Mucosa of rectum (tissue), 2 donors: Measurements from ENCODE around the gene MSH5.
"Not testable (repeated sequence)": the region's sequence is repeated elsewhere in the genome, so short reads cannot be mapped to it uniquely, and the experiment has no call there.

ENCODE experiments used
- H3K27ac ChIP-seq, 2 donors: one replicate each; pipeline ENCODE4 v1.7.0; 2013; ENCODE audit warnings: inconsistent platforms in 2 of 2, low read depth in 2 of 2, low read length in 2 of 2
- H3K27me3 ChIP-seq, 2 donors: one replicate each; pipeline ENCODE4 v1.7.0; 2013; ENCODE audit warnings: low read length in 2 of 2; ENCODE audit not compliant: control insufficient read depth in 2 of 2, insufficient read depth in 2 of 2
- H3K36me3 ChIP-seq, 2 donors: one replicate each; pipeline ENCODE4 v1.7.0; 2013; ENCODE audit warnings: low read length in 2 of 2; ENCODE audit not compliant: control insufficient read depth in 2 of 2, insufficient read depth in 2 of 2
- H3K4me1 ChIP-seq, 2 donors: one replicate each; pipeline ENCODE4 v1.7.0; 2013; ENCODE audit warnings: low read length in 2 of 2, mild to moderate bottlenecking in 1 of 2; ENCODE audit not compliant: control insufficient read depth in 2 of 2, insufficient read depth in 2 of 2
- H3K4me3 ChIP-seq, 2 donors: one replicate each; pipeline ENCODE4 v1.7.0; 2013; ENCODE audit warnings: low read length in 2 of 2
- H3K9ac ChIP-seq, 2 donors: one replicate each; pipeline ENCODE4 v1.7.0; 2013; ENCODE audit warnings: low read length in 2 of 2, low read depth in 1 of 2, mild to moderate bottlenecking in 1 of 2
- H3K9me3 ChIP-seq, 2 donors: one replicate each; pipeline ENCODE4 v1.7.0; 2013; ENCODE audit warnings: low read length in 2 of 2; ENCODE audit not compliant: control insufficient read depth in 2 of 2
- donor health status: healthy.
- donor health status: Normal muscosa, but diverticular disease.

MSH5 gene

GRCh38 chr6:31791324-31792089, 51.7 kb downstream of the MSH5 start:
- H3K9me3 ChIP-seq, result no peaks in the 10 kb centered on the region
- no peaks in the 10 kb centered on the region for H3K27me3 ChIP-seq
- H3K27ac ChIP-seq, result no peak overlapping the region
- no peak overlapping the region for H3K9ac ChIP-seq
- H3K36me3 ChIP-seq, result peaks cover 2 to 3% of the 10 kb centered on the region in 2 donors
- no peak overlapping the region for H3K4me3 ChIP-seq
- H3K4me1 ChIP-seq, result peaks cover 10 to 13% of the 10 kb centered on the region in 2 donors

- no peak overlapping the region for H3K9ac ChIP-seq
- no peaks in the 10 kb centered on the region for H3K9me3 ChIP-seq
These were observed 52.2 kb downstream of the MSH5 start for GRCh38 chr6:31792090-31792374.

GRCh38 chr6:31792761-31793171, 53.0 kb downstream of the MSH5 start:
- H3K4me3 ChIP-seq, result no peak overlapping the region
- H3K9ac ChIP-seq, result no peak overlapping the region
- no peak overlapping the region for H3K27ac ChIP-seq
- H3K36me3 ChIP-seq, result peaks cover 3 to 9% of the 10 kb centered on the region in 2 donors
- H3K9me3 ChIP-seq, result no peaks in the 10 kb centered on the region
- peaks cover 10 to 13% of the 10 kb centered on the region in 2 donors for H3K4me1 ChIP-seq
- H3K27me3 ChIP-seq, result no peaks in the 10 kb centered on the region

More at GRCh38 chr6:31792090-31792374, 52.2 kb downstream of the MSH5 start:
- peaks cover 2 to 3% of the 10 kb centered on the region in 2 donors for H3K36me3 ChIP-seq
- H3K27me3 ChIP-seq, result no peaks in the 10 kb centered on the region
- H3K4me1 ChIP-seq, result peaks cover 10 to 13% of the 10 kb centered on the region in 2 donors
- no peak overlapping the region for H3K4me3 ChIP-seq
- no peak overlapping the region for H3K27ac ChIP-seq

GRCh38 chr6:31793927-31794245, 54.1 kb downstream of the MSH5 start:
- H3K27ac ChIP-seq, H3K9me3 ChIP-seq, H3K27me3 ChIP-seq: not testable (repeated sequence)
- peak overlapping the region in 1 of 2 donors; percentile 91 for H3K4me3 ChIP-seq
- peaks cover 10 to 13% of the 10 kb centered on the region in 2 donors for H3K4me1 ChIP-seq
- H3K9ac ChIP-seq, result peak overlapping the region in 1 of 2 donors; percentile 89
- peaks cover 3 to 12% of the 10 kb centered on the region in 2 donors for H3K36me3 ChIP-seq

GRCh38 chr6:31794294-31794865, 54.6 kb downstream of the MSH5 start:
- Histone ChIP-seq H3K9ac (peak overlapping the region; percentile 89 to 98), H3K9me3 (no peaks in the 10 kb centered on the region), H3K27ac (peak overlapping the region; percentile 83 to 85), H3K27me3 (no peaks in the 10 kb centered on the region), H3K36me3 (peaks cover 3 to 12% of the 10 kb centered on the region in 2 donors), H3K4me1 (peaks cover 10 to 13% of the 10 kb centered on the region in 2 donors), H3K4me3 (peak overlapping the region; percentile 91 to 93)

- Histone ChIP-seq H3K4me1 (peaks cover 10 to 13% of the 10 kb centered on the region in 2 donors), H3K9ac (peak overlapping the region; percentile 89 to 98), H3K27me3 (no peaks in the 10 kb centered on the region), H3K9me3 (no peaks in the 10 kb centered on the region), H3K27ac (peak overlapping the region; percentile 83 to 85), H3K36me3 (peaks cover 3 to 12% of the 10 kb centered on the region in 2 donors), H3K4me3 (peak overlapping the region; percentile 91 to 93)
These were observed 55.2 kb downstream of the MSH5 start for GRCh38 chr6:31794866-31795615.

GRCh38 chr6:31795616-31796298, 56.0 kb downstream of the MSH5 start, which contains the start of gene VARS1:
VARS1 (minus strand) TSS chr6:31795752; CDS start chr6:31795217, 535 bp downstream.
- Histone ChIP-seq H3K4me3 (peak within 1 kb of the TSS; percentile 91 to 93), H3K9ac (peak within 1 kb of the TSS; percentile 89 to 98), H3K27me3 (no peaks in the 10 kb centered on the region), H3K27ac (peak within 1 kb of the TSS; percentile 83 to 85), H3K9me3 (no peaks in the 10 kb centered on the region), H3K4me1 (peaks cover 10 to 13% of the 10 kb centered on the region in 2 donors), H3K36me3 (peaks cover 3 to 12% of the 10 kb centered on the region in 2 donors)

GRCh38 chr6:31796993-31797385, 57.2 kb downstream of the MSH5 start:
- Histone ChIP-seq H3K4me3 (no peak overlapping the region), H3K9me3 (no peaks in the 10 kb centered on the region), H3K36me3 (peaks cover 0 to 10% of the 10 kb centered on the region in 2 donors), H3K27me3 (no peaks in the 10 kb centered on the region), H3K27ac (no peak overlapping the region), H3K4me1 (peaks cover 10 to 13% of the 10 kb centered on the region in 2 donors), H3K9ac (no peak overlapping the region)

- H3K4me1 ChIP-seq, result peaks cover 10 to 13% of the 10 kb centered on the region in 2 donors
- no peak overlapping the region for H3K9ac ChIP-seq
- no peak overlapping the region for H3K27ac ChIP-seq
- H3K27me3 ChIP-seq, result no peaks in the 10 kb centered on the region
- no peaks in the 10 kb centered on the region for H3K9me3 ChIP-seq
- H3K4me3 ChIP-seq, result no peak overlapping the region
- H3K36me3 ChIP-seq, result peaks cover 0 to 10% of the 10 kb centered on the region in 2 donors
These were observed 57.8 kb downstream of the MSH5 start for GRCh38 chr6:31797588-31797987.
